KMS-11 (cell line): Measurements from ENCODE around the gene NDUFB2.
A peak's percentile ranks its signal among the peaks of the same experiment; 100 is the strongest.

Source experiments
- H2AFZ ChIP-seq: fragments of 200-600 bp; sonication (generic); 2 replicates; pipeline ENCODE4 v1.6.1; 2016; ENCODE audit warnings: antibody characterized with exemption, mixed run types, low read depth
- H3K27ac ChIP-seq: fragments of 200-600 bp; sonication (generic); 2 replicates; pipeline ENCODE4 v1.6.1; 2016; ENCODE audit warnings: mild to moderate bottlenecking, mixed run types
- H3K27me3 ChIP-seq: fragments of 200-600 bp; sonication (generic); 2 replicates; pipeline ENCODE4 v1.6.1; 2017; ENCODE audit warnings: mild to moderate bottlenecking, low read depth, mixed run types, moderate library complexity; ENCODE audit not compliant: insufficient read depth
- H3K36me3 ChIP-seq: fragments of 200-600 bp; sonication (generic); 2 replicates; pipeline ENCODE4 v1.6.1; 2017; ENCODE audit warnings: mild to moderate bottlenecking, mixed run types; ENCODE audit not compliant: insufficient read depth
- H3K4me1 ChIP-seq: fragments of 200-600 bp; sonication (generic); 2 replicates; pipeline ENCODE4 v1.6.1; 2016; ENCODE audit warnings: mild to moderate bottlenecking, low read depth, mixed run types; ENCODE audit not compliant: poor library complexity, severe bottlenecking
- H3K4me2 ChIP-seq: fragments of 200-600 bp; sonication (generic); 2 replicates; pipeline ENCODE4 v1.7.0; 2016; ENCODE audit warnings: mild to moderate bottlenecking, mixed run types
- H3K4me3 ChIP-seq: fragments of 200-600 bp; sonication (generic); IDR thresholded peaks from 2 replicates; pipeline ENCODE4 v1.6.1; 2017; ENCODE audit warnings: low read depth, low read length, mixed read lengths; ENCODE audit not compliant: insufficient read depth
- H3K79me2 ChIP-seq: fragments of 200-600 bp; sonication (generic); 2 replicates; pipeline ENCODE4 v1.6.1; 2016; ENCODE audit warnings: low read depth, mixed run types; ENCODE audit not compliant: insufficient read depth
- H3K9ac ChIP-seq: fragments of 200-600 bp; sonication (generic); 2 replicates; pipeline ENCODE4 v1.6.1; 2016; ENCODE audit warnings: mild to moderate bottlenecking, mixed run types
- H4K20me1 ChIP-seq: fragments of 200-600 bp; sonication (generic); 2 replicates; pipeline ENCODE4 v1.6.1; 2016; ENCODE audit warnings: mild to moderate bottlenecking, mixed run types; ENCODE audit not compliant: insufficient read depth
- CTCF ChIP-seq: fragments of 200-600 bp; sonication (generic); conservative IDR thresholded peaks from 2 replicates; pipeline ENCODE4 v1.6.1; 2017; ENCODE audit warnings: low read depth, mild to moderate bottlenecking, antibody characterized with exemption, low read length, moderate library complexity, mixed read lengths

NDUFB2 gene

GRCh38 chr7:140671966-140672365, 24.5 kb upstream of the NDUFB2 start:
- Histone ChIP-seq H3K4me1 (peaks cover 28% of the 10 kb centered on the region), H3K4me3 (no peak overlapping the region)

GRCh38 chr7:140672382-140673062, 24.0 kb upstream of the NDUFB2 start, which contains the start of gene ADCK2:
Gene ADCK2, plus strand, starts transcription at chr7:140672945. Its CDS starts 386 bp downstream, at chr7:140673331.
- H3K36me3 ChIP-seq: no peaks in the 10 kb centered on the region
- peak within 1 kb of the TSS; percentile 62 for H3K4me2 ChIP-seq
- no peaks in the 10 kb centered on the region for H3K79me2 ChIP-seq
- peak within 1 kb of the TSS; percentile 79 for H3K9ac ChIP-seq
- H4K20me1 ChIP-seq: no peaks in the 10 kb centered on the region
- H3K27me3 ChIP-seq: no peaks in the 10 kb centered on the region
- TF ChIP-seq CTCF: no peak
- H3K4me1 ChIP-seq: peaks cover 28% of the 10 kb centered on the region
- H3K27ac ChIP-seq: peak within 1 kb of the TSS; percentile 47
- H3K4me3 ChIP-seq: no peak within 1 kb of the TSS
- H2AFZ ChIP-seq: peak within 1 kb of the TSS; percentile 81

More at GRCh38 chr7:140671966-140672365, 24.5 kb upstream of the NDUFB2 start:
- H4K20me1 ChIP-seq: no peaks in the 10 kb centered on the region
- H3K79me2 ChIP-seq: no peaks in the 10 kb centered on the region
- H3K9ac ChIP-seq: peak overlapping the region; percentile 11; the same call in 1 of the 2 replicates
- H3K4me2 ChIP-seq: peak overlapping the region; percentile 62
- peak overlapping the region; percentile 2; the same call in 1 of the 2 replicates for H3K27ac ChIP-seq
- no peaks in the 10 kb centered on the region for H3K36me3 ChIP-seq
- TF ChIP-seq CTCF: no peak
- H3K27me3 ChIP-seq: no peaks in the 10 kb centered on the region
- peak overlapping the region; percentile 77 for H2AFZ ChIP-seq

- H3K36me3 ChIP-seq: no peaks in the 10 kb centered on the region
- H3K27me3 ChIP-seq: no peaks in the 10 kb centered on the region
- H4K20me1 ChIP-seq: no peaks in the 10 kb centered on the region
- no peak for TF ChIP-seq CTCF
- peak overlapping the region; percentile 47; the same call in 1 of the 2 replicates for H3K27ac ChIP-seq
- peaks cover 28% of the 10 kb centered on the region for H3K4me1 ChIP-seq
- peak overlapping the region; percentile 79 for H3K9ac ChIP-seq
- peak overlapping the region; percentile 81 for H2AFZ ChIP-seq
- H3K79me2 ChIP-seq: no peaks in the 10 kb centered on the region
- no peak overlapping the region for H3K4me3 ChIP-seq
- peak overlapping the region; percentile 49 for H3K4me2 ChIP-seq
These were observed 23.3 kb upstream of the NDUFB2 start for GRCh38 chr7:140673063-140673773.

- Histone ChIP-seq H3K4me3 (no peak overlapping the region), H3K4me1 (peaks cover 28% of the 10 kb centered on the region), H3K36me3 (no peaks in the 10 kb centered on the region), H2AFZ (peak overlapping the region; percentile 81; the same call in 1 of the 2 replicates), H3K79me2 (no peaks in the 10 kb centered on the region), H4K20me1 (no peaks in the 10 kb centered on the region), H3K27me3 (no peaks in the 10 kb centered on the region), H3K27ac (no peak overlapping the region), H3K4me2 (peak overlapping the region; percentile 49), H3K9ac (no peak overlapping the region)
- TF ChIP-seq CTCF: no peak
These were observed 22.7 kb upstream of the NDUFB2 start for GRCh38 chr7:140673774-140674155.
